SK-N-SH (cell line): Measurements from ENCODE around the gene SYT17. TPM values are rescaled to one million over a fixed set of nuclear protein-coding genes. Genes with fewer than 3 reads are reported as not detected.

Experiments
- CTCF ChIA-PET: fragments of 300-600, 350-600 bp; formaldehyde crosslinking; extraction: SDS; loops from one replicate; lab custom pipeline; 2021; lab: Yijun Ruan, JAX
- POLR2A ChIA-PET: fragments of 350-600 bp; sonication (Branson Sonifier 250); formaldehyde crosslinking; extraction: SDS; loops from one replicate; lab custom pipeline; 2020; ENCODE audit warnings: antibody characterized with exemption, inconsistent platforms; lab: Yijun Ruan, JAX
- DNase-seq: peaks from one replicate; pipeline ENCODE4 v3.0.0; 2012
- H2AFZ ChIP-seq: fragments of 200-600 bp; sonication (generic); 2 replicates; pipeline ENCODE4 v1.8.1; 2016; ENCODE audit warnings: antibody characterized with exemption, mild to moderate bottlenecking, low read depth
- H3F3A ChIP-seq: fragments of 200-600 bp; sonication (generic); replicated peaks from 2 replicates; pipeline ENCODE3; 2016; ENCODE audit warnings: antibody characterized with exemption, mild to moderate bottlenecking; ENCODE audit not compliant: insufficient read depth
- H3K27ac ChIP-seq, 2 experiments: fragments of 200-500 bp in 1 of 2; fragments of 200-600 bp in 1 of 2; sonication (Bioruptor generic) in 1 of 2; sonication (generic), shearing (Covaris generic) in 1 of 2; 2 replicates each; pipeline versions ENCODE4 v1.5.1 to v1.6.1; 2014 to 2016; ENCODE audit warnings: low read depth in 2 of 2, inconsistent platforms in 1 of 2, low read length in 1 of 2, mild to moderate bottlenecking in 1 of 2, mixed read lengths in 1 of 2
- H3K27me3 ChIP-seq: fragments of 200-600 bp; sonication (generic), shearing (Covaris generic); 2 replicates; pipeline ENCODE4 v1.6.1; 2016; ENCODE audit warnings: mixed run types; ENCODE audit not compliant: insufficient read depth
- H3K36me3 ChIP-seq, 2 experiments: fragments of 200-500 bp in 1 of 2; fragments of 200-600 bp in 1 of 2; sonication (Bioruptor generic) in 1 of 2; sonication (generic) in 1 of 2; replicated peaks in 1 of 2; 2 replicates each; pipeline versions ENCODE3 to v1.5.1; 2014 to 2016; ENCODE audit warnings: low read length in 1 of 2, mild to moderate bottlenecking in 1 of 2; ENCODE audit not compliant: insufficient read depth in 2 of 2, control insufficient read depth in 1 of 2
- H3K4me1 ChIP-seq, 2 experiments: fragments of 200-500 bp in 1 of 2; fragments of 200-600 bp in 1 of 2; sonication (Bioruptor generic) in 1 of 2; sonication (generic), shearing (Covaris generic) in 1 of 2; 2 replicates each; pipeline versions ENCODE4 v1.5.1 to v1.6.1; 2014 to 2016; ENCODE audit warnings: low read depth in 1 of 2, low read length in 1 of 2, mixed run types in 1 of 2; ENCODE audit not compliant: insufficient read depth in 2 of 2, control insufficient read depth in 1 of 2
- H3K4me2 ChIP-seq: fragments of 200-600 bp; sonication (generic), shearing (Covaris generic); 2 replicates; pipeline ENCODE4 v1.6.1; 2017; ENCODE audit warnings: mixed run types
- H3K4me3 ChIP-seq, 2 experiments: fragments of 200-500 bp in 1 of 2; fragments of 200-600 bp in 1 of 2; sonication (Bioruptor generic) in 1 of 2; sonication (generic), shearing (Covaris generic) in 1 of 2; 2 replicates each; pipeline versions ENCODE4 v1.5.1 to v1.8.1; 2014 to 2016; ENCODE audit warnings: low read depth in 2 of 2, inconsistent platforms in 1 of 2, low read length in 1 of 2, mild to moderate bottlenecking in 1 of 2, mixed read lengths in 1 of 2, moderate library complexity in 1 of 2
- H3K79me2 ChIP-seq: fragments of 200-600 bp; sonication (generic); 2 replicates; pipeline ENCODE4 v1.8.1; 2017; ENCODE audit warnings: mild to moderate bottlenecking; ENCODE audit not compliant: insufficient read depth
- H3K9ac ChIP-seq: fragments of 200-600 bp; sonication (generic); 2 replicates; pipeline ENCODE4 v1.6.1; 2017; ENCODE audit warnings: mixed run types
- H3K9me2 ChIP-seq: fragments of 200-600 bp; sonication (generic); 2 replicates; pipeline ENCODE4 v1.6.1; 2017; ENCODE audit warnings: mixed run types
- H3K9me3 ChIP-seq: fragments of 200-600 bp; sonication (generic); 2 replicates; pipeline ENCODE4 v1.6.1; 2017; ENCODE audit warnings: mixed run types, mild to moderate bottlenecking, moderate library complexity
- H4K20me1 ChIP-seq: fragments of 200-600 bp; sonication (generic); 2 replicates; pipeline ENCODE4 v1.6.1; 2017; ENCODE audit warnings: mild to moderate bottlenecking, mixed run types; ENCODE audit not compliant: insufficient read depth
- CHD2 ChIP-seq: fragments of 150-350 bp; IDR thresholded peaks from 2 replicates; pipeline ENCODE4 v1.6.1; 2018; ENCODE audit warnings: low read length; ENCODE audit not compliant: partially characterized antibody
- CTCF ChIP-seq: fragments of 200-600 bp; sonication (generic); IDR thresholded peaks from 2 replicates; pipeline ENCODE4 v1.6.1; 2017; ENCODE audit warnings: antibody characterized with exemption, mild to moderate bottlenecking, moderate library complexity
- ELF1 ChIP-seq: IDR thresholded peaks from 2 replicates; pipeline ENCODE4 v1.4.0; 2012
- EZH2phosphoT487 ChIP-seq: fragments of 200-600 bp; sonication (generic); IDR thresholded peaks from 2 replicates; pipeline ENCODE4 v1.6.1; 2017; ENCODE audit warnings: low read depth, mixed run types, mild to moderate bottlenecking, antibody characterized with exemption, moderate library complexity, borderline replicate concordance
- FOSL2 ChIP-seq: IDR thresholded peaks from 2 replicates; pipeline ENCODE4 v1.4.0; 2012; ENCODE audit warnings: low read depth, mild to moderate bottlenecking, moderate library complexity, borderline replicate concordance
- FOXM1 ChIP-seq: IDR thresholded peaks from 2 replicates; pipeline ENCODE4 v1.4.0; 2012; ENCODE audit warnings: low read depth, mild to moderate bottlenecking
- GABPA ChIP-seq: IDR thresholded peaks from 2 replicates; pipeline ENCODE4 v1.4.0; 2012; ENCODE audit warnings: low read depth, mild to moderate bottlenecking
- GATA2 ChIP-seq: sonication (generic); formaldehyde crosslinking; IDR thresholded peaks from 2 replicates; pipeline ENCODE4 v1.5.0; 2020; ENCODE audit warnings: mild to moderate bottlenecking, missing genetic modification reagents
- IRF3 ChIP-seq: fragments of 150-350 bp; IDR thresholded peaks from 2 replicates; pipeline ENCODE4 v1.6.1; 2016; ENCODE audit warnings: mild to moderate bottlenecking, low read depth, low read length
- JUND ChIP-seq: IDR thresholded peaks from 2 replicates; pipeline ENCODE4 v1.4.0; 2012
- MAX ChIP-seq: IDR thresholded peaks from 2 replicates; pipeline ENCODE4 v1.4.0; 2012; ENCODE audit warnings: low read depth
- MEF2A ChIP-seq: IDR thresholded peaks from 2 replicates; pipeline ENCODE4 v1.4.0; 2012; ENCODE audit warnings: low read depth, borderline replicate concordance
- MXI1 ChIP-seq: IDR thresholded peaks from 2 replicates; pipeline ENCODE4 v1.6.1; 2012; ENCODE audit warnings: mild to moderate bottlenecking, low read depth, low read length, improper control_type of control experiment
- NRF1 ChIP-seq: IDR thresholded peaks from 2 replicates; pipeline ENCODE4 v1.6.1; 2012; ENCODE audit warnings: low read depth, mild to moderate bottlenecking, low read length
- RAD21 ChIP-seq: IDR thresholded peaks from 2 replicates; pipeline ENCODE4 v1.6.1; 2012; ENCODE audit warnings: mild to moderate bottlenecking, low read length
- RCOR1 ChIP-seq: fragments of 150-350 bp; IDR thresholded peaks from 2 replicates; pipeline ENCODE4 v1.6.1; 2017; ENCODE audit warnings: antibody characterized with exemption, low read length
- RFX5 ChIP-seq: IDR thresholded peaks from 2 replicates; pipeline ENCODE4 v1.6.1; 2012; ENCODE audit warnings: mild to moderate bottlenecking, improper control_type of control experiment, low read length
- RXRA ChIP-seq: IDR thresholded peaks from 2 replicates; pipeline ENCODE4 v1.4.0; 2012; ENCODE audit warnings: low read depth, mild to moderate bottlenecking, borderline replicate concordance
- SIN3A ChIP-seq: IDR thresholded peaks from 2 replicates; pipeline ENCODE4 v1.6.1; 2012; ENCODE audit warnings: low read depth, mild to moderate bottlenecking, low read length, moderate library complexity, borderline replicate concordance
- ZBTB33 ChIP-seq: IDR thresholded peaks from 2 replicates; pipeline ENCODE4 v1.4.0; 2012; ENCODE audit warnings: low read depth, borderline replicate concordance
- WGBS: methylation state at CpG from one replicate; pipeline ENCODE4 v1.1.6; 2017; ENCODE audit warnings: low lambda C conversion rate; 5-methylcytosine and 5-hydroxymethylcytosine counted together
- polyA plus RNA-seq, 3 experiments: library from polyadenylated mRNA; depleted of rRNA; stranded (reverse); fragments of >200 nt; gene quantifications; 2 replicates each; pipeline ENCODE4 v1.2.3, GENCODE V29; 2012

Gene SYT17
- polyA plus RNA-seq, 1 of the 3 experiments (the other 2 are of a cell fraction) = 0.21 TPM

DNA sequence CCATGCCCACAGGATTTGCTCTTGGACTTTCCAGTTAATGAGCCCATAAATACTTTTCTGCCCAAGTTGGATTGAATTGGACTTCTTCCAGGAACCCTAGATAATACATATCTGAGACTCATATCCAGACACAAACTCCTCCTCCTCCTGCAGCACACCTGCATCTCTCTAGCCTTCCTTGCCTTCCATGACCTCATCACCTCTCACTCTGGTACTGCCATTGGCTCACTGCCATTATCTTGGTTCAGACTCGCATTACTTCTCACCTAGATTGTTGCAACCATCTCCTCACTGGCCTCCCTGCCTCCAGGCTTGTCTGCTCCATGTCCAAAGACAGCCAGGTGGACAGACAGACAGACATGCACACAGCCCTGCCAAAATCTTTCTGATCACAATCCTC is 4.8 kb upstream of the SYT17 start:
- DNase-seq = no peak
- ChIA-PET CTCF (interaction anchor here (2.5 to 2.7 kb wide), 2 partner anchors 77 to 212 kb away, joined by 7 to 13 read pairs; no protein-coding TSS in a partner anchor), POLR2A (no interaction called here)
- no peaks in the 10 kb centered on the region for H3K36me3 ChIP-seq
- no peaks in the 10 kb centered on the region for H3F3A ChIP-seq
- H3K4me2 ChIP-seq = no peak overlapping the region
- WGBS = 19% methylated on average over 1 of the region's 1 CpG
- TF ChIP-seq FOSL2 (no peak), NRF1 (no peak), GATA2 (no peak), RCOR1 (no peak), MAX (no peak), MEF2A (no peak), SIN3A (no peak), FOXM1 (no peak), GABPA (no peak), ZBTB33 (no peak), RAD21 (no peak), JUND (no peak), ELF1 (no peak)
- H3K4me3 ChIP-seq = no peak overlapping the region; a peak in 1 of 4 replicates
- no peaks in the 10 kb centered on the region for H3K9me3 ChIP-seq
- H2AFZ ChIP-seq = no peak overlapping the region
- no peaks in the 10 kb centered on the region for H3K79me2 ChIP-seq
- no peaks in the 10 kb centered on the region; a peak in 1 of 4 replicates for H3K4me1 ChIP-seq
- H3K9ac ChIP-seq = no peak overlapping the region
- no peaks in the 10 kb centered on the region for H4K20me1 ChIP-seq
- no peak overlapping the region for H3K27ac ChIP-seq
- no peaks in the 10 kb centered on the region for H3K27me3 ChIP-seq
- H3K9me2 ChIP-seq = no peaks in the 10 kb centered on the region

GRCh38 chr16:19164285-19164684 is 3.8 kb upstream of the SYT17 start:
- H2AFZ ChIP-seq = no peak overlapping the region
- no peak for DNase-seq
- POLR2A ChIA-PET = no interaction called here
- no peaks in the 10 kb centered on the region for H3K79me2 ChIP-seq
- H3K27me3 ChIP-seq = peaks cover 10% of the 10 kb centered on the region
- no peak overlapping the region for H3K4me3 ChIP-seq
- no peaks in the 10 kb centered on the region for H3K36me3 ChIP-seq
- no peak overlapping the region for H3K4me2 ChIP-seq
- no peak for TF ChIP-seq RAD21
- TF ChIP-seq GABPA = no peak
- TF ChIP-seq RXRA = no peak
- no peak for TF ChIP-seq NRF1
- no peak for TF ChIP-seq EZH2phosphoT487
- no peak for TF ChIP-seq CHD2
- TF ChIP-seq JUND = no peak
- TF ChIP-seq RFX5 = no peak
- TF ChIP-seq CTCF = no peak
- TF ChIP-seq MXI1 = no peak
- TF ChIP-seq FOSL2 = no peak
- no peak for TF ChIP-seq ZBTB33
- TF ChIP-seq ELF1 = no peak
- TF ChIP-seq IRF3 = no peak
- H3F3A ChIP-seq = no peaks in the 10 kb centered on the region
- 39% methylated on average over 4 of the region's 4 CpGs for WGBS
- H3K4me1 ChIP-seq = peaks cover 0 to 4% of the 10 kb centered on the region in 2 experiments; a peak in 1 of 4 replicates
- H4K20me1 ChIP-seq = no peaks in the 10 kb centered on the region
- H3K9me3 ChIP-seq = no peaks in the 10 kb centered on the region
- H3K9me2 ChIP-seq = no peaks in the 10 kb centered on the region
- H3K27ac ChIP-seq = no peak overlapping the region
- CTCF ChIA-PET = interaction anchor here (1.9 to 2.7 kb wide), 3 partner anchors 16 to 211 kb away, joined by 6 to 13 read pairs (median 7); no protein-coding TSS in a partner anchor
- H3K9ac ChIP-seq = no peak overlapping the region
